Nephron progenitor cell (in vitro differentiated cells): Measurements from ENCODE around the gene FAM118A.
"Not testable (repeated sequence)": the region's sequence is repeated elsewhere in the genome, so short reads cannot be mapped to it uniquely, and the experiment has no call there.

Experiments
- DNase-seq: peaks from one replicate; pipeline ENCODE4 v3.0.0; 2021
- H3K27ac Mint-ChIP-seq: 2 replicates; pipeline ENCODE4 v1.8.0; 2021; ENCODE audit warnings: mild to moderate bottlenecking, moderate library complexity, mixed read lengths
- H3K27me3 Mint-ChIP-seq: 2 replicates; pipeline ENCODE4 v1.8.0; 2021; ENCODE audit warnings: mild to moderate bottlenecking, low read depth, mixed read lengths; ENCODE audit not compliant: poor library complexity
- H3K36me3 Mint-ChIP-seq: 2 replicates; pipeline ENCODE4 v1.8.0; 2021; ENCODE audit warnings: low read depth, mixed read lengths
- H3K4me1 Mint-ChIP-seq: 2 replicates; pipeline ENCODE4 v1.8.0; 2021; ENCODE audit warnings: mixed read lengths
- H3K4me3 Mint-ChIP-seq: 2 replicates; pipeline ENCODE4 v1.8.0; 2021; ENCODE audit warnings: mild to moderate bottlenecking, moderate library complexity, mixed read lengths
- H3K9me3 Mint-ChIP-seq: 2 replicates; pipeline ENCODE4 v1.8.0; 2021; ENCODE audit warnings: mild to moderate bottlenecking, moderate library complexity, mixed read lengths
- TF ChIP-seq, protein P1 (sequence below): fragments of 200-600 bp; sonication (generic); IDR thresholded peaks from 2 replicates; pipeline ENCODE4 v1.5.0; 2021; ENCODE audit warnings: antibody characterized with exemption

FAM118A gene

DNA sequence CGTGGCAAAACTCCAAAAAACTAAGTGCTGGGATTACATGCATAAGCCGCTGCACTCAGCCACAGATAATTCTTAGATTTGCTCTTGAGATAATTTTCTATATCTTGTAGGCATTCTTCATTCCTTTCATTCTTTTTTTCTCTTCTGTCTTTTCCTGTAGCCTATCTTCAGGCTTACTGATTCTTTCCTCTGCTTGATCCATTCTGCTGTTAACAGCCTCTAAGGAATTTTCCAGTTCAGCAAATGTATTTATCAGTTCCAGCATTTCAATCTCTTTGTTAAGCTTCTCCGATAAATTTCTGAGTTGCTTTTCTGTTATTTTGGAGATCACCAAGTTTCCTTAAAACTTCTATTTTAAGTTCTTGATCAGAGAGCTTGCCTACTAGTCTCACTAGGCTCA lies 57.0 kb downstream of the FAM118A start:
- H3K27ac Mint-ChIP-seq: no peak overlapping the region
- H3K27me3 Mint-ChIP-seq: peaks cover 24% of the 10 kb centered on the region
- peaks cover 5% of the 10 kb centered on the region for H3K36me3 Mint-ChIP-seq
- peaks cover 25% of the 10 kb centered on the region for H3K9me3 Mint-ChIP-seq
- H3K4me1 Mint-ChIP-seq: no peaks in the 10 kb centered on the region
- no peak for DNase-seq
- H3K4me3 Mint-ChIP-seq: no peak overlapping the region
- TF ChIP-seq, protein P1, sequence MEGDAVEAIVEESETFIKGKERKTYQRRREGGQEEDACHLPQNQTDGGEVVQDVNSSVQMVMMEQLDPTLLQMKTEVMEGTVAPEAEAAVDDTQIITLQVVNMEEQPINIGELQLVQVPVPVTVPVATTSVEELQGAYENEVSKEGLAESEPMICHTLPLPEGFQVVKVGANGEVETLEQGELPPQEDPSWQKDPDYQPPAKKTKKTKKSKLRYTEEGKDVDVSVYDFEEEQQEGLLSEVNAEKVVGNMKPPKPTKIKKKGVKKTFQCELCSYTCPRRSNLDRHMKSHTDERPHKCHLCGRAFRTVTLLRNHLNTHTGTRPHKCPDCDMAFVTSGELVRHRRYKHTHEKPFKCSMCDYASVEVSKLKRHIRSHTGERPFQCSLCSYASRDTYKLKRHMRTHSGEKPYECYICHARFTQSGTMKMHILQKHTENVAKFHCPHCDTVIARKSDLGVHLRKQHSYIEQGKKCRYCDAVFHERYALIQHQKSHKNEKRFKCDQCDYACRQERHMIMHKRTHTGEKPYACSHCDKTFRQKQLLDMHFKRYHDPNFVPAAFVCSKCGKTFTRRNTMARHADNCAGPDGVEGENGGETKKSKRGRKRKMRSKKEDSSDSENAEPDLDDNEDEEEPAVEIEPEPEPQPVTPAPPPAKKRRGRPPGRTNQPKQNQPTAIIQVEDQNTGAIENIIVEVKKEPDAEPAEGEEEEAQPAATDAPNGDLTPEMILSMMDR: no peak

DNA sequence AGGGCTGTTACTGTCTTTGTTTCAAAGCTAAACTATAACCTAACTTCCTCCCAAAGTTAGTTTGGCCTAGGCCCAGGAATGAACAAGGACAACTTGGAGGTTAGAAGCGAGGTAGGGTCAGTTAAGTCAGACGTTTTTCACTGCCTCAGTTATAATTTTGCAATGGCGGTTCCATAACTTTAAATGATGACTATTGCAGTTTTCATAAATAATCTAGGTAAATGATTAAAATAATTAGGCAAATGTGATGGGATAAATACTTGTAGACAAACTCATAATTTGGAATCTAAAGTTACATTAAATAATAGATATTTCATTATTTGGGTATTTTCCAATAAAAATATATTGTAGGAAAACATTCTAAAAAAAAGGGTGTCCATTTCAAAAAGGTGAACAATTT lies 63.9 kb downstream of the FAM118A start:
- H3K4me1 Mint-ChIP-seq, H3K36me3 Mint-ChIP-seq, H3K27ac Mint-ChIP-seq, DNase-seq, H3K4me3 Mint-ChIP-seq: not testable (repeated sequence)
- peaks cover 23% of the 10 kb centered on the region for H3K27me3 Mint-ChIP-seq
- peaks cover 37% of the 10 kb centered on the region for H3K9me3 Mint-ChIP-seq

GRCh38 chr22:45376009-45376408 lies 66.3 kb downstream of the FAM118A start:
- Mint-ChIP-seq H3K36me3 (no peaks in the 10 kb centered on the region), H3K4me1 (no peaks in the 10 kb centered on the region), H3K27ac (no peak overlapping the region), H3K27me3 (peaks cover 24% of the 10 kb centered on the region), H3K4me3 (no peak overlapping the region), H3K9me3 (peaks cover 37% of the 10 kb centered on the region)
- DNase-seq: no peak
- TF ChIP-seq, protein P1: no peak

DNA sequence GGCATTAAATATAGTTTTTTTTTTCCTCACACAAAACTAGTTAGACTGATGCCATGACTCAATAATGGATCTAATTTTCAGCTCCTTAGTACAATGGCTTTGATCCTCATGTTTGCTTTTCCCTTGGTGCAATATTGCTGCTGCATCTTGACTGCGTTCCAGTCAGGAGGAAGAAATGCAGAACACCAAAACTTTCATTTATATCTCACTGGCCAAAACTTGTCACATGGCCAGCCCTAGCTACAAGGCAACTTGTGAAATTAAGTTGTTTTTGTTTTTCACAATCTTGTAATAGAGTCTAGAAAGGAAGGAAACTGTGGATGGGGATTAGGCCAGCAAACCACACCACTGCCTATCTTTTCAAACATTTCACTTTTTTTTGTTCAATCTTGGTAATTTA lies 67.0 kb downstream of the FAM118A start:
- Mint-ChIP-seq H3K9me3 (peaks cover 37% of the 10 kb centered on the region), H3K4me3 (no peak overlapping the region), H3K27me3 (peaks cover 23% of the 10 kb centered on the region), H3K4me1 (no peaks in the 10 kb centered on the region), H3K27ac (no peak overlapping the region), H3K36me3 (no peaks in the 10 kb centered on the region)
- TF ChIP-seq, protein P1: no peak
- no peak for DNase-seq

DNA sequence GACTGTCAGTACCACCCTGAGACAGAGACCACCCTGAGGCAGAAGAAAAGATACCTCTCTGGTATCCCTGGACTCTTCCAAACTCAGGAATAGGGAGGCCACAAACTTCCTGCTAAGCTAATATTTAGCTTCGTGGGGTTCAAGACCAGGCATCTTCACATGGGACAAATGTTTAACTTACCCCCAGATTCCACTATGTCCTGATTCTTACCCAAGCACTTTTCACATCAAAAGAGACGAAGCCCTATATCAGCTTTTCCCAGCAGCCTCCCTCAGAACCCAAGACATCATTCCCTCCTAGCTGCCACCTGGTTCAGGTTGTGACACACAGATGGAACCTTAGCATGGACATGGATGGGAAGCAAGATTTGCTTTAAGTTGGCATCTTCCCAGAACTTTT lies 71.6 kb downstream of the FAM118A start:
- H3K9me3 Mint-ChIP-seq: no peaks in the 10 kb centered on the region
- H3K27me3 Mint-ChIP-seq: peaks cover 12% of the 10 kb centered on the region
- no peak overlapping the region for H3K27ac Mint-ChIP-seq
- H3K4me1 Mint-ChIP-seq: no peaks in the 10 kb centered on the region
- DNase-seq: no peak
- TF ChIP-seq, protein P1: no peak
- H3K36me3 Mint-ChIP-seq: no peaks in the 10 kb centered on the region
- no peak overlapping the region for H3K4me3 Mint-ChIP-seq

DNA sequence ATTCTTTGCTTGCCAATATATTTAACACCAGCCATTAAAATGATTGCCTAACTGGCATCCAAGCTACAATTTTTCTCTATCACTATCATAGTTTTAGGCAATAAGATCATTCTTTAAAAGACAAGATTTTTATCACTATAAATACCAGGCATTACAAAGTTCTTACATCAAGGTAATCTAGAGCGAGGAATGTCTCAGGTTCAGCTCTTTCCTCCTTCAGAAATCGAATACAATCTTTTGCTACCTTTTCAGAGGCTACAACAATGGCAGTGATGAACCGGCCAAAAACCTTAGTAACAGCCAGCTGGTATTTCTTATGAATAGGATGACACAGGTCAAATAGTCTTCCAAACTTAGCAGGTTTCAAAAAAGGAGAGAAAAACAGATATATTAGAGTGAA lies 79.8 kb downstream of the FAM118A start:
- Mint-ChIP-seq H3K27me3 (peaks cover 27% of the 10 kb centered on the region), H3K27ac (no peak overlapping the region), H3K4me3 (no peak overlapping the region), H3K36me3 (no peaks in the 10 kb centered on the region), H3K4me1 (no peaks in the 10 kb centered on the region), H3K9me3 (no peaks in the 10 kb centered on the region)
- no peak for DNase-seq
- TF ChIP-seq, protein P1: no peak
